ENCODE measurements around the gene PLB1.

PLB1 gene

GRCh38 chr2:28653892-28654662 lies 158.2 kb downstream of the PLB1 start:
- Histone ChIP-seq H3K27me3 (ENCODE audit: insufficient read depth, low read length, poor library complexity, severe bottlenecking) (no peaks in the 10 kb centered on the region), H3K9me2 (replicated peaks; ENCODE audit: low read depth, low read length) (no peaks in the 10 kb centered on the region), H3K4me3 (ENCODE audit: low read length, poor library complexity, severe bottlenecking) (no peak overlapping the region), H3K9ac (ENCODE audit: low read depth, low read length, poor library complexity, severe bottlenecking) (no peak overlapping the region), H3K4me1 (ENCODE audit: insufficient read depth, low read length, poor library complexity, severe bottlenecking) (no peaks in the 10 kb centered on the region), H3F3A (ENCODE audit: low read depth) (no peaks in the 10 kb centered on the region), H2AFZ (ENCODE audit: low read length) (no peak overlapping the region), H3K79me2 (ENCODE audit: insufficient read depth, low read length) (no peaks in the 10 kb centered on the region), H3K36me3 (ENCODE audit: insufficient read depth, low read length) (no peaks in the 10 kb centered on the region), H3K9me3 (ENCODE audit: insufficient read depth, low read depth, low read length) (no peaks in the 10 kb centered on the region), H4K20me1 (ENCODE audit: insufficient read depth, low read length, poor library complexity, severe bottlenecking) (no peaks in the 10 kb centered on the region), H3K4me2 (ENCODE audit: low read depth, low read length, poor library complexity, severe bottlenecking) (no peak overlapping the region)
- TF ChIP-seq CTCF (conservative IDR thresholded peaks at IDR 0.05; ENCODE audit: low read length): no peak
- no peak for TF ChIP-seq EZH2phosphoT487 (IDR thresholded peaks at IDR 0.05; ENCODE audit: borderline replicate concordance)

- Histone ChIP-seq H3K4me2 (ENCODE audit: low read depth, low read length, poor library complexity, severe bottlenecking) (no peak overlapping the region), H3K79me2 (ENCODE audit: insufficient read depth, low read length) (no peaks in the 10 kb centered on the region), H4K20me1 (ENCODE audit: insufficient read depth, low read length, poor library complexity, severe bottlenecking) (no peaks in the 10 kb centered on the region), H2AFZ (ENCODE audit: low read length) (no peak overlapping the region), H3K36me3 (ENCODE audit: insufficient read depth, low read length) (no peaks in the 10 kb centered on the region), H3K27me3 (ENCODE audit: insufficient read depth, low read length, poor library complexity, severe bottlenecking) (no peaks in the 10 kb centered on the region), H3F3A (ENCODE audit: low read depth) (no peaks in the 10 kb centered on the region), H3K9me3 (ENCODE audit: insufficient read depth, low read depth, low read length) (no peaks in the 10 kb centered on the region), H3K9me2 (replicated peaks; ENCODE audit: low read depth, low read length) (no peaks in the 10 kb centered on the region), H3K9ac (ENCODE audit: low read depth, low read length, poor library complexity, severe bottlenecking) (no peak overlapping the region), H3K4me3 (ENCODE audit: low read length, poor library complexity, severe bottlenecking) (no peak overlapping the region), H3K4me1 (ENCODE audit: insufficient read depth, low read length, poor library complexity, severe bottlenecking) (no peaks in the 10 kb centered on the region)
- TF ChIP-seq CTCF (conservative IDR thresholded peaks at IDR 0.05; ENCODE audit: low read length) (no peak), EZH2phosphoT487 (IDR thresholded peaks at IDR 0.05; ENCODE audit: borderline replicate concordance) (no peak)
Observed at GRCh38 chr2:28654663-28655320, 158.9 kb downstream of the PLB1 start.

GRCh38 chr2:28656937-28657615 lies 161.2 kb downstream of the PLB1 start:
- Histone ChIP-seq H3K4me1 (ENCODE audit: insufficient read depth, low read length, poor library complexity, severe bottlenecking) (no peaks in the 10 kb centered on the region), H3K9ac (ENCODE audit: low read depth, low read length, poor library complexity, severe bottlenecking) (no peak overlapping the region), H3K4me3 (ENCODE audit: low read length, poor library complexity, severe bottlenecking) (no peak overlapping the region), H3K4me2 (ENCODE audit: low read depth, low read length, poor library complexity, severe bottlenecking) (no peak overlapping the region), H3K9me2 (replicated peaks; ENCODE audit: low read depth, low read length) (no peaks in the 10 kb centered on the region), H3K27me3 (ENCODE audit: insufficient read depth, low read length, poor library complexity, severe bottlenecking) (no peaks in the 10 kb centered on the region), H3K9me3 (ENCODE audit: insufficient read depth, low read depth, low read length) (no peaks in the 10 kb centered on the region), H3K79me2 (ENCODE audit: insufficient read depth, low read length) (no peaks in the 10 kb centered on the region), H3K36me3 (ENCODE audit: insufficient read depth, low read length) (no peaks in the 10 kb centered on the region), H3F3A (ENCODE audit: low read depth) (no peaks in the 10 kb centered on the region), H4K20me1 (ENCODE audit: insufficient read depth, low read length, poor library complexity, severe bottlenecking) (no peaks in the 10 kb centered on the region), H2AFZ (ENCODE audit: low read length) (no peak overlapping the region)
- no peak for TF ChIP-seq CTCF (conservative IDR thresholded peaks at IDR 0.05; ENCODE audit: low read length)
- TF ChIP-seq EZH2phosphoT487 (IDR thresholded peaks at IDR 0.05; ENCODE audit: borderline replicate concordance): no peak
